Heart right ventricle (tissue), 16 donors: ENCODE results near the gene PLK3. TPM values are rescaled to one million over a fixed set of nuclear protein-coding genes. Genes with fewer than 3 reads are reported as not detected.

ENCODE experiments used
- ATAC-seq, 8 donors: fragments of 200-7000 bp; cut with Tn5 transposase; one replicate each; pipeline ENCODE4 v1.9.1; 2020; ENCODE audit warnings: mild to moderate bottlenecking in 8 of 8, moderate library complexity in 8 of 8, moderate number of reproducible peaks in 1 of 8
- DNase-seq, 2 donors: peaks; one replicate each; pipeline ENCODE4 v3.0.0-alpha.2; 2020
- H3K27ac ChIP-seq, 10 donors: fragments of 200-600 bp; sonication (generic) in 2 of 10; one replicate each; pipeline versions ENCODE4 v1.5.0 to v1.8.0; 2020 to 2022; ENCODE audit warnings: mild to moderate bottlenecking in 3 of 10
- H3K27me3 ChIP-seq, 7 donors: fragments of 200-600 bp; one replicate each; pipeline ENCODE4 v1.8.0; 2021 to 2022; ENCODE audit warnings: mild to moderate bottlenecking in 2 of 7
- H3K36me3 ChIP-seq, 9 donors: fragments of 200-600 bp; sonication (generic) in 1 of 9; one replicate each; pipeline versions ENCODE4 v1.5.0 to v1.8.0; 2020 to 2022; ENCODE audit warnings: mild to moderate bottlenecking in 2 of 9
- H3K4me1 ChIP-seq, 9 donors: fragments of 200-600 bp; sonication (generic) in 1 of 9; one replicate each; pipeline versions ENCODE4 v1.5.0 to v1.8.0; 2020 to 2022; ENCODE audit warnings: mild to moderate bottlenecking in 4 of 9
- H3K4me3 ChIP-seq, 10 donors: fragments of 200-600 bp; sonication (generic) in 2 of 10; one replicate each; pipeline versions ENCODE4 v1.5.0 to v1.8.0; 2020 to 2022; ENCODE audit warnings: mild to moderate bottlenecking in 7 of 10, moderate library complexity in 2 of 10
- H3K9me3 ChIP-seq, 11 donors: fragments of 200-600 bp in 10 of 11; sonication (generic) in 2 of 11; one replicate each; pipeline versions ENCODE4 v1.5.0 to v1.8.0; 2013 to 2022; ENCODE audit warnings: mild to moderate bottlenecking in 2 of 11, control low read depth in 1 of 11, moderate library complexity in 1 of 11
- CTCF ChIP-seq, 9 donors: fragments of 200-600 bp; sonication (generic) in 2 of 9; IDR thresholded peaks; one replicate each; pipeline versions ENCODE4 v1.5.0 to v1.8.0; 2021 to 2022; ENCODE audit warnings: antibody characterized with exemption in 9 of 9, mild to moderate bottlenecking in 5 of 9, moderate library complexity in 1 of 9
- WGBS, 2 donors: extraction: QIAGEN DNeasy Blood & Tissue Kit; methylation state at CpG; one replicate each; pipeline ENCODE4 v1.1.7; 2013; ENCODE audit warnings: inconsistent platforms in 1 of 2; 5-methylcytosine and 5-hydroxymethylcytosine counted together
- intact Hi-C, 10 donors: fragments of 100-400 bp; cut with DNase I; formaldehyde crosslinking; loops; one replicate each; pipeline versions ENCODE4 v1.11.1 to v1.14.2; 2022
- polyA plus RNA-seq, 2 donors: library from polyadenylated mRNA; stranded (reverse); fragments of 200-250 nt; gene quantifications; one replicate each; pipeline ENCODE4 v1.2.3, GENCODE V29; 2013
- total RNA-seq, 10 donors: library from RNA; stranded (reverse); fragmentation: NEBNext Ultra II Directional in 3 of 10; extraction: Animal tissue kit (Norgen Biotek cat#: 25700) in 3 of 10; gene quantifications; one replicate each; pipeline versions ENCODE4 v1.2.1 to v1.2.4, GENCODE V29; 2021 to 2023
- donor health status: Arrhythmogenic right ventricular cardiomyopathy.
- donor health status: ischemic (EF 13 %, LVEDD 7.1; RV severe dilation, severe dysfunction).
- donor health status: healthy with polysubstance abuse.
- donor health status: DM: no; HTN: yes; CAD: no.
- donor health status: DM: no; HTN: no; CAD: no.
- donor health status: ischemic (EF 25% LVEDD 6.9; RV normal size, moderate dysfunction).
- donor health status: ischemic (EF 25% LVEDD 5.7; RV mildly dilated, moderate dysfunction).
- donor health status: healthy.
- donor health status: DM: yes; HTN: yes; CAD: no.
- donor health status: Ischemic cardiomyopathy.
- donor health status: ischemic (EF 35%, LVEDD 5.7; RV mildly dilated, moderate dysfunction).
- donor health status: nonischemic (EF 11% LVEDD 7.7; RV severe dilation, severe dysfunction).
- donor health status: DM: yes; HTN: yes; CAD: no.
- donor health status: PGD.
- donor health status: ischemic (EF 29% LVEDD 5.4; RV normal size, mild dysfunction).
- donor health status: nonischemic (EF 23%, LVEDD 6.1; RV moderate dilation, normal function).

The PLK3 gene
- total and polyA plus RNA-seq, 12 donors = 2.9 to 12.7 (median 7.0) TPM

- H3K4me3 ChIP-seq = peak overlapping the region in 3 of 10 donors; percentile 3 to 98 (median 88)
- DNase-seq = no peak
- peaks cover 0 to 48% (median 23%) of the 10 kb centered on the region in 9 donors for H3K36me3 ChIP-seq
- H3K27ac ChIP-seq = peak overlapping the region in 9 of 10 donors; percentile 47 to 100 (median 97)
- H3K9me3 ChIP-seq = no peaks in the 10 kb centered on the region
- WGBS, 2 donors = 84 to 87% methylated on average over 13 of the region's 13 CpGs
- intact Hi-C loops = loop anchor here in 1 of 10 donors (5.0 kb wide), 1 partner anchor 34 kb away; no protein-coding TSS in a partner anchor
- ATAC-seq = no peak
- H3K27me3 ChIP-seq = no peaks in the 10 kb centered on the region
- H3K4me1 ChIP-seq = peaks cover 35 to 84% (median 76%) of the 10 kb centered on the region in 9 donors
- TF ChIP-seq CTCF (IDR thresholded peaks at IDR 0.05) = no peak
Measured at GRCh38 chr1:44803312-44804095, 3.3 kb downstream of the PLK3 start.

GRCh38 chr1:44805311-44806024 lies 5.3 kb downstream of the PLK3 start:
- H3K27me3 ChIP-seq = no peaks in the 10 kb centered on the region
- no peak overlapping the region for H3K4me3 ChIP-seq
- intact Hi-C loops = no loop called here
- ATAC-seq (no peak), DNase-seq (no peak)
- no peaks in the 10 kb centered on the region for H3K9me3 ChIP-seq
- H3K36me3 ChIP-seq = peaks cover 0 to 48% (median 23%) of the 10 kb centered on the region in 9 donors
- peak overlapping the region in 9 of 10 donors; percentile 92 to 100 (median 99) for H3K27ac ChIP-seq
- H3K4me1 ChIP-seq = peaks cover 55 to 95% (median 88%) of the 10 kb centered on the region in 9 donors
- TF ChIP-seq CTCF (IDR thresholded peaks at IDR 0.05) = no peak
- WGBS, 2 donors = 90 to 92% methylated on average over 20 of the region's 20 CpGs

GRCh38 chr1:44806025-44806703 lies 6.0 kb downstream of the PLK3 start:
- TF ChIP-seq CTCF (IDR thresholded peaks at IDR 0.05) = no peak
- no peaks in the 10 kb centered on the region for H3K27me3 ChIP-seq
- DNase-seq (no peak), ATAC-seq (no peak)
- H3K4me3 ChIP-seq = peak overlapping the region in 6 of 10 donors; percentile 1 to 46 (median 20)
- 80 to 93% methylated on average over 68 to 70 of the region's 70 CpGs for WGBS, 2 donors
- intact Hi-C loops = no loop called here
- peak overlapping the region; percentile 92 to 100 (median 99) for H3K27ac ChIP-seq
- peaks cover 61 to 98% (median 90%) of the 10 kb centered on the region in 9 donors for H3K4me1 ChIP-seq
- H3K9me3 ChIP-seq = no peaks in the 10 kb centered on the region
- H3K36me3 ChIP-seq = peaks cover 0 to 48% (median 23%) of the 10 kb centered on the region in 9 donors
